ENCODE results near the gene CUTC. TPM values are rescaled to one million over a fixed set of nuclear protein-coding genes. Genes with fewer than 3 reads are reported as not detected.
"Not testable (repeated sequence)": the region's sequence is repeated elsewhere in the genome, so short reads cannot be mapped to it uniquely, and the experiment has no call there.

Gene CUTC
- total RNA-seq, 1 donor from 2014 or later: 16.4 TPM

DNA sequence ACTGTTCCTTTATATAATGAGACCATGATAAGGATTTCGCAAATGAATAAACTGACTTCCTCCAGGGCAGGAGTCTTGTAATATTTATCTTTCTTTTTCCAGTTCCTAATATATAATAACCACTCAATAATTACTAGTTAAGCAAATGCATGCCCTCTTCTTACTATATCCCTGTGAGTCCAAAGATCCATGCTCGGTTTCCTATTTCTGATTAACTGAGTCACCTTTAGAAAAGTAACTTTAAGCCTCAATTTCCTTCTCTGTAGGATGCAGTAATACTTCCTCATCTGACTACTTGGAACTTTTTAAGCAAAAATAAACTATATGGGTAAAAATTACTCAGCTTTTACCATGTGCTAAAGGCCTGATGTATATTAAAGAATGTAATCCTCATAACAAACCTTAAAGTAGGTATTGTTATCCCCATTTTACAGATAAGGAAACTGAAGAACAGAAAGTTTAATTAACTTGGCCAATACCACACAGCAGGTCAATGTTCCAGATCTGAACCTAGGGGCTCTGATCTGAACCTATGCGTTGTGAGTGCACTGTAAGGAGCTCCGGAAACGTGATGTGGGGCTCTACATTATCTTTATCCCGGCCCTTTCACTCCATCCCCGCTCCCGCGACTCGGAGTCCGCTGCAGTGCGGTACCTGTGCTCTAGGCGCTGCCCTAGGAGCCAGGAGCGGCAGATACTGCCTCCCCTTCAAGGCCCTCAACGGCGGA is 565 bp upstream of the CUTC start:
- H3K27ac ChIP-seq: peak overlapping the region; percentile 94
- peak in 1 of 2 donors; percentile 32 for ATAC-seq
- peaks cover 38% of the 10 kb centered on the region for H3K4me1 ChIP-seq
- no peaks in the 10 kb centered on the region for H3K27me3 ChIP-seq (ENCODE audit: low read depth)
- TF ChIP-seq, protein P1, sequence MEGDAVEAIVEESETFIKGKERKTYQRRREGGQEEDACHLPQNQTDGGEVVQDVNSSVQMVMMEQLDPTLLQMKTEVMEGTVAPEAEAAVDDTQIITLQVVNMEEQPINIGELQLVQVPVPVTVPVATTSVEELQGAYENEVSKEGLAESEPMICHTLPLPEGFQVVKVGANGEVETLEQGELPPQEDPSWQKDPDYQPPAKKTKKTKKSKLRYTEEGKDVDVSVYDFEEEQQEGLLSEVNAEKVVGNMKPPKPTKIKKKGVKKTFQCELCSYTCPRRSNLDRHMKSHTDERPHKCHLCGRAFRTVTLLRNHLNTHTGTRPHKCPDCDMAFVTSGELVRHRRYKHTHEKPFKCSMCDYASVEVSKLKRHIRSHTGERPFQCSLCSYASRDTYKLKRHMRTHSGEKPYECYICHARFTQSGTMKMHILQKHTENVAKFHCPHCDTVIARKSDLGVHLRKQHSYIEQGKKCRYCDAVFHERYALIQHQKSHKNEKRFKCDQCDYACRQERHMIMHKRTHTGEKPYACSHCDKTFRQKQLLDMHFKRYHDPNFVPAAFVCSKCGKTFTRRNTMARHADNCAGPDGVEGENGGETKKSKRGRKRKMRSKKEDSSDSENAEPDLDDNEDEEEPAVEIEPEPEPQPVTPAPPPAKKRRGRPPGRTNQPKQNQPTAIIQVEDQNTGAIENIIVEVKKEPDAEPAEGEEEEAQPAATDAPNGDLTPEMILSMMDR (IDR thresholded peaks at IDR 0.05): no peak
- DNase-seq: no peak
- H3K36me3 ChIP-seq: peaks cover 31% of the 10 kb centered on the region
- H3K4me3 ChIP-seq: peak overlapping the region; percentile 98
- intact Hi-C loops (cut with DNase I): no loop called here
- H3K9me3 ChIP-seq: no peaks in the 10 kb centered on the region

DNA sequence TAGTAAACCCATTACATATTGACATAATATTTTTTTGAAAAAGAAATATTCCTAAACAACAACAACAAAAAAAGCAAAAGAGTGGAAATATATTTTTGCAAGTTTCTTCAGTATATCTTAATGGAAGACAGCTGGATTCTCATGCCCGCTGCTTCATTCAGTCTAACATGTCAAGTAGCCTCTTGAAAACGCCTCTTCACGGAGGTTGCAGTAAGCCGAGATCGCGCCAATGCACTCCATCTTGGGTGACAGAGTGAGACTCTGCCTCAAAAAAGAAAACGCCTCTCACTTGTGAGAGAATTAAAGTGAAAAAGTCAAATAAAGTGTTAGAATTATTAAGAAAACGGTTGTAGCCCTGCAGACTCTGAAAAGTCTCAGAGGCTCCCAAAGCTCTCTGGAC is 1.3 kb downstream of the CUTC start:
- no peak for DNase-seq
- TF ChIP-seq, protein P1 (IDR thresholded peaks at IDR 0.05): no peak
- H3K4me3 ChIP-seq: peak overlapping the region; percentile 98

DNA sequence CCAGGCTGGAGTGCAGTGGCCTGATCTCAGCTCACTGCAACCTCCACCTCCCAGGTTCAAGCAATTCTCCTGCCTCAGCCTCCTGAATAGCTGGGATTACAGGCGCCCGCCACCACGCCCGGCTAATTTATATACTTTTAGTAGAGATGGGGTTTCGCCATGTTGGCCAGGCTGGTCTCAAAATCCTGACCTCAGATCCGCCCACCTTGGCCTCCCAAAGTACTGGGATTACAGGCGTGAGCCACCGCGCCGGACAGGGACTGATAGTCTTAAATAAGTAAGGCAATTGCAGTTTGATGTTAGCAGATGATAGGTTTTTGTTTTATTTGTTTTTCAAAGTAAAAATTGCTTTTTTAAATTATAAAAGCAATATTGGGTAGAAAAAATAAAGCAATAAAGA is 2.1 kb downstream of the CUTC start:
- H3K27ac ChIP-seq; ATAC-seq; H3K4me3 ChIP-seq; intact Hi-C loops (cut with DNase I); H3K9me3 ChIP-seq; H3K27me3 ChIP-seq (ENCODE audit: low read depth); DNase-seq: not testable (repeated sequence)
- H3K36me3 ChIP-seq: peaks cover 24% of the 10 kb centered on the region
- H3K4me1 ChIP-seq: peaks cover 38% of the 10 kb centered on the region

More for the DNA sequence above, 1.3 kb downstream of the CUTC start:
- Histone ChIP-seq H3K36me3 (peaks cover 29% of the 10 kb centered on the region), H3K4me1 (peaks cover 38% of the 10 kb centered on the region), H3K27ac (no peak overlapping the region), H3K9me3 (no peaks in the 10 kb centered on the region), H3K27me3 (ENCODE audit: low read depth) (no peaks in the 10 kb centered on the region)
- peak in 1 of 2 donors; percentile 28 for ATAC-seq
- intact Hi-C loops (cut with DNase I): no loop called here

DNA sequence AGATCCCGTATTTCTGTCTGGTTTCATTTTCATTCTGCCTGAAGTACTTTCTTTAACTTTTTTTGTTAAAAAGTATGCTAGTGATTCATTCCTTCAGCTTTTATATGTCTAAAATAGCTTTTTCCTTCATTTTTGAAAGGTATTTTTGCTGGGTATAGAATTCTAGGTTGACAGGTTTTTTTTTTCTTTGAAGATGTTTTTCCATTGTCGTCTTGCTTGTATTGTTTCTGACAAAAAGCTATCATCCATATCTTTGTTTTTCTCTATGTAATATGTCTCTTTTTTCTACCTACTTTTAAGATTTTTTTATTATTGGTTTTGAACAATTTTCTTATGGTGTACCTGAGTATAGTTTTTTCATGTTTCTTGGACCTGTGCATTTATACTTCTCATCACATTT is 8.2 kb downstream of the CUTC start:
- Histone ChIP-seq H3K36me3 (peaks cover 85% of the 10 kb centered on the region), H3K4me3 (no peak overlapping the region), H3K27me3 (ENCODE audit: low read depth) (no peaks in the 10 kb centered on the region), H3K27ac (no peak overlapping the region), H3K9me3 (peaks cover 12% of the 10 kb centered on the region), H3K4me1 (no peaks in the 10 kb centered on the region)
- intact Hi-C loops (cut with DNase I): no loop called here
- DNase-seq (no peak), ATAC-seq (no peak)
- TF ChIP-seq, protein P1 (IDR thresholded peaks at IDR 0.05): no peak

DNA sequence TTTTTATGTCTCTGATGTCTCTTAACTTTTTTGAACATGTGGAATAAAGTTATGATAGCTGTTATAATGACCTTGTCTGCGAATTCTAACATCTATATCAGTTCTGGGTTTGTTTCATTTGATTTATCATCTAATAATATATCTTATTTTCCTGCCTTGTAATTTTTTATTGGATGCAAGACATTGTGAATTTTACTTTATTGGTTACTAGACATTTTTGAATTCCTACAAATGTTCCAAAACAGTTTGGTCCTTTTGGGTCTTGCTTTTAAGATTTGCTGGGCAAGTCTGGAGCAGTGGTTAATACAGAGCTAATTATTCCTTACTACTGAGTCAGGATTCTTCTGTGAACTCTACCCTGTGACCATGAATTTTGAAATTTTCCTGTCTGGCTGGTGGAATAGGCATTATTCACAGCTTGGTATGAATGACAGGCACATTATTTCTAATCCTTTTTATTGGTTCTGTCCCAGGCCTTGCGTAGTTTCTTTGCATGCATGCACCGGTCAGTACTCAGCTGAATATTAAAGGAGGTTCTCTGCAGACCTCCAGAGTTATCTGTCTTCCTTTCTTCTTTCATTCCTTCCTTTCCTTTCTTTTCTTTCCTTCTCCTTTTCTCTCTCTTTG is 9.0 kb downstream of the CUTC start:
- ATAC-seq: no peak
- no peak for DNase-seq
- H3K27me3 ChIP-seq (ENCODE audit: low read depth): no peaks in the 10 kb centered on the region
- intact Hi-C loops (cut with DNase I): no loop called here
- H3K27ac ChIP-seq: no peak overlapping the region
- TF ChIP-seq, protein P1 (IDR thresholded peaks at IDR 0.05): no peak
- H3K4me1 ChIP-seq: no peaks in the 10 kb centered on the region
- no peak overlapping the region for H3K4me3 ChIP-seq
- H3K36me3 ChIP-seq: peaks cover 88% of the 10 kb centered on the region
- peaks cover 12% of the 10 kb centered on the region for H3K9me3 ChIP-seq

DNA sequence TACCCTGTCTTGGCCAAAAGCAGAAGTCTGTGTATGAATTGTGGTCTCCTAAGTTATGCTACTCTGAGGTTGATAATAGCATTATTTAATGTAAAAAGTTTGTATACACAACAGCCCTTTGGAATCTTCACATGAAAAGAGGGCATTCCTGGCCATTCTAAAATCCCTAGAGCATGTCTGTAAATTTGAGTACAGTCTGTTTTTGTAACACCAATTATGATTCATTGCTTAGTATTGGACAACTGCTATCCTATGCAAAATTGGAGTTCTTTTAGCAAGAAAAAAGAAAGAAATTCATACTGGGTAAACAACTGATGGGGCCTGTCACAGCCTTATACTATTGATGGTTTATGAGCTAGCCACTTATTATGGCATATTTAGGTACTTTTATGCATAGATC is 10.2 kb downstream of the CUTC start:
- peaks cover 12% of the 10 kb centered on the region for H3K9me3 ChIP-seq
- H3K4me3 ChIP-seq: no peak overlapping the region
- TF ChIP-seq, protein P1 (IDR thresholded peaks at IDR 0.05): no peak
- ATAC-seq (no peak), DNase-seq (no peak)
- H3K4me1 ChIP-seq: no peaks in the 10 kb centered on the region
- H3K27me3 ChIP-seq (ENCODE audit: low read depth): no peaks in the 10 kb centered on the region
- H3K36me3 ChIP-seq: peaks cover 88% of the 10 kb centered on the region
- intact Hi-C loops (cut with DNase I): no loop called here
- H3K27ac ChIP-seq: no peak overlapping the region

All from lower lobe of right lung (tissue), 2 donors.